ENCODE results near the gene MEN1.

MEN1 gene

DNA sequence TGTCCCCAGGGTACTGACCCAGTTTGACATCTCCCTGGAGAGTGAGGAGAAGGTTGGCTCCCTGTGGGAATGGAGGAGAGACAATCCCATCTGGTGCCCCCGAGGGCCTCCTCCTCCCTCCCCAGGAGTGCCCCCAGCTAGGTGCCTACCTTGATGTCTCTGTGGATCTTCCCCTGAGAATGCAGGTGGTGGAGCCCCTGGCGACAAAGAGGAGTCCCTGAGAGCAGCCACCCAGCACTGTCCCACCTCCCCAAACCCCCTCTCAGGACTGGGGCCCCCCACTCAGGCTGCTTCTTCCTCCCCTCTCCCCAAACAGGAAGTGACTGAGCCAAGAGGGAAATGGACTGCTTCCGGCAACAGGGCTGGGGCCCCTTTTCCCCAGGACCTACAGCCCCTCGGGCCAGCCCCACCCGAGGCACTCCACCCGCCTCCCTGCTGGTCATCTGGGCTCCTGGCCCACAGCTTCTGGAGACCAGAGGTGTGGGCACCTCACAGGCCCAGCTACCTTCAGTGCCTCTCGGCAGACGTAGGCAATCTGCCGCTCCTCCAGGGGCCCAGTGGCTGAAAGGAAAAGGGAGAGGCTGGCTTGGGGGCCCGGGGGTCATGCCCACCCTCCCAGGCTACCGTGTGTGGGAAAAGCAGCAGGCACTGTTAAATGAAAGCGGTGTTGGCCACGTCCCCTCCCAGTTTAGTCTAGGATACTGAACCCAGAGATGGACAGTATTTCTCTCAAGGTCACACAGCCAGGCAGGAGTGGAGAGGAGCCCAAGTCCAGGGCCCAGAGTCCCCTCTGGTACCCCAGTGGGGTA is 8.6 kb downstream of the MEN1 start:
- peak; percentile 36 for DNase-seq

DNA sequence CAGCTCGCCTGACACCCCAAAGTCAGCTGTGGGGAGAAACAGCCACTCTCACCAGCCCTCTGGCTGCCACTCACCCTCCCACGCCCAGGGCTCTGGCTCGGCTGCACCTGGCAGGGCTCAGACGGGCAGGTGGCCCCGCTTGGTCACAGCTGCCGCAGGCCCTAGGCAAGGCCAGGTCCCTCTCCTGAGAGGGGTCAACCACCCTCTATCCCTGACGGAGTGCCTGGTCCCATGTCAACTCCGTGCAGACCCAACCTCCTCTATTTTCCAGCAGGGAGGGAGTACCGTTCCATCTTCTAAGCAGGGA is 9.2 kb downstream of the MEN1 start:
- no peak for DNase-seq

DNA sequence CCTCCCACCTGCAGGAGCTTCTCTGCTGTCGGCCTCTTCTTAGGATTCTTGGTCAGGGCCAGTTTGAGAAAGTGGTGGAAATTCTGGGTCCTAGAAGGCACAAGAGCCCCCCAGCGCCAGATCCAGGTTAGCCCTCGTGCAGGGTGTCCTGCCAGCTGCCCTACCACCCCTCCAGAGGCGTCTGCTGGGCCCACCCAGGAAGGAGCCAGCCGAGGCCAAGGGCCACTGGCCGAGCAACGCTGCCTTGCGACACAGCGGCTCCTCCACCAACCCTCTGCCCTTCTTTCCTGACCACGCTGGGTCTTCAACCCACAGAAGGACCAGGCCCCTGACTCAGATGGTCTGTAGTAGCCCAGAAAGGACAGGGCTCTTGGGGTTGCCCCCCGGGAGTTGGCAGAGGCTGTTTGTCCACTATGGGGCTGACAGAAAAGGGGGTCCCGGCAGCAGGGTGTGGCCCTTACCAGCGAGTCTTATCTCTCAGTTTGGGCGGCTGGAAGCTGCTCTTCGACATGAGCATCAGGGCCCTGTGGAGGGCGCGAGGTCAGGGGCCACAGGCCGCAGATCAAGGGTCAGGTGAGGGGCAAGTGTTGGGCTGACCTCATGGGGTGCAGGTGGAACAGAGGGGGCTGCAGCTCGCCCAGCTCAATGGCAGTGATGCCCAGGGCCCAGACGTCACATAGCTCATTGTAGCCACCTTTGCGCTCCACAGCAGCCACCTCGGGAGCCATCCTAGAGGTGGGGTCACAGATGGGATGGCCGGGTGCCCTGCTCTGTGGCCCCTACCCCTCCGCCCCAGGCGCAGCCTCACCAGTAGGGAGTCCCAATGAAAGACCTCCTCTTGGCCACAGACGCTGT is 9.8 kb downstream of the MEN1 start:
- no peak for DNase-seq

DNA sequence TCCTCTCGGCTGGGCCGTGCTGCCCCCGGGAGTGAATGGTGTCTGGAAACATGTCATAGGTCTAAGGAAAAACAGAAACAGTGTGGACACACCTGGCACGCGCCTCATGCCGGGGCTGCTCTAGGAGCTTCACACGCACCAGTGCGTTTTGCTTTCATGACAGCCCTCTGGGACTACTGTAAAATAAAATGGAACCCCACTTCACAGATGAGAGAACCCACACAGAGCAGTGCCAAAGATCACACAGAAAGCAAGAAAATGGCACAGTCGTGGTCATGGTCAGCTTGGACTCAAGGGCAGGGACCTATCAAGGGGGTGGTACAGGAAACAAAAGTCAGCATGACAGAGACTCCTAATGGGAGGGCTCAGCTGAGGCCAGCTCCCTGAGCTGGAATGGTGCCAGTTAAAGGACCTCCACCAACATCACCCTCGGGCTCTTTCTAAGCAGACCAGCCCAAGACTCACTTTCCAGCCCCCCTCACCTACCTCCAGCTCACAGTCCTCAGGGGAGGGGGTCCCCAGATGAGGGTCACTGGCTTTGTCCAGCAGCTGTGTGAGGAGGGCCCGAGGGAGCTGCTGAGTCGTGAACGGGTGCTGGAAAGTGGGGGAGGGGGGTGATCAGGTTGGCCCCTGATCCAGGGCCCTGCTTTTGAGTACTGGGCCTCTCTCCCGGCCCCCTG is 10.6 kb downstream of the MEN1 start:
- peak; percentile 42 for DNase-seq

DNA sequence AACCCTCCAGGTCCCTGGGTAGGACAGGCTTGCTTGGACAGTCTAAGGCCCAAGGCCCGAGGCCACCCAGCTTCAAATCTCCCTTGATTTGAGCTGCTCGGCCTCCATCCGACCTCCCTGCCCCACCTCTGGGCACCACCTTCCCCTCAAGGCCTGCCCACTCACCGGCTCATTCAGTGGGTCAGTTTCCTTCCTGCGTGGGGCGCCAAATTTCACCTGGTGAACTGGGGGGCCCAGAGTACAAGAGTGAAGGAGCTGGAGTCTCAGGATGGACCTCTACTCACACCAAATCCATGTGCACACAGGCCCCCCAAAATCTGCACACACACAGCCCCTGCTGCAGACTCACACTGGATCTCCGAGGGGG is 11.1 kb downstream of the MEN1 start:
- DNase-seq = no peak

DNA sequence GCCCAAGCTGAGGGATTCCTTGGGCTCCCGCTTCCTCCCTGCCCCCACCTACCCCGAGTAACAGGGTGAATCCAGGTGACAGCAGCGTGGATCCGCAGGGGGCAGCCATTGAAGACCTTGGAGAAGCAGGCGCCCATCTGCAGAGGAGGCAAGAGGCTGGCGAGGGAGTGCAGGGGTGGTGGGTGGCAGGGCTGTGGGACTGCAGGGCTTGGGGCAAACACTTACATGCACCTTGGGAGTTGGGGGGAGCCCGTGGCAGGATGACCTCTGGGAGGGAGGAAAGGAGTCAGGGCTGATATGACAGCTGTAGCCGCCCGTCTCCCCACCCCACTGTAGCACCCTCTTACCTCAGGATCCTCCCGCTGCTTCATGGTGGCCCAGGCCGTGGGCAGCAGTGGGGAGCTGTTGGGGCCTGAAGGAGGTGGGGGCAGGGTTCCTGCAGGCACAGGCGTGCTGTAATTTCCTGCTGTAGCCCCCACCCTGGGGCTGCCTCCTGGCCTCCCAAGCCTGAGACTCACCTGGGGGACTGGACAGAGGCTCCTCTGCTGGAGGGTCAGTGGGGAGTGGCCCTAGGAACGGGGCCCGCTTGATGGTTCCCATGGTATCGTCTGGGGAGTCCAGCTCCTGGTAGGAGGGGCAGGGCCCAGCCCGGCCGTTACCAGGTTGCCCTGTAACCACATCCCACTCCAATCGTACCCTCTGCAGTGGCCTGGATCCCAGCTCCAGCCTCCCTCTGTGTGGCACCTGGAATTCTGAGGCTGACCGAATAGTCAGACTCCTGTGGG is 13.4 kb downstream of the MEN1 start:
- no peak for DNase-seq

DNA sequence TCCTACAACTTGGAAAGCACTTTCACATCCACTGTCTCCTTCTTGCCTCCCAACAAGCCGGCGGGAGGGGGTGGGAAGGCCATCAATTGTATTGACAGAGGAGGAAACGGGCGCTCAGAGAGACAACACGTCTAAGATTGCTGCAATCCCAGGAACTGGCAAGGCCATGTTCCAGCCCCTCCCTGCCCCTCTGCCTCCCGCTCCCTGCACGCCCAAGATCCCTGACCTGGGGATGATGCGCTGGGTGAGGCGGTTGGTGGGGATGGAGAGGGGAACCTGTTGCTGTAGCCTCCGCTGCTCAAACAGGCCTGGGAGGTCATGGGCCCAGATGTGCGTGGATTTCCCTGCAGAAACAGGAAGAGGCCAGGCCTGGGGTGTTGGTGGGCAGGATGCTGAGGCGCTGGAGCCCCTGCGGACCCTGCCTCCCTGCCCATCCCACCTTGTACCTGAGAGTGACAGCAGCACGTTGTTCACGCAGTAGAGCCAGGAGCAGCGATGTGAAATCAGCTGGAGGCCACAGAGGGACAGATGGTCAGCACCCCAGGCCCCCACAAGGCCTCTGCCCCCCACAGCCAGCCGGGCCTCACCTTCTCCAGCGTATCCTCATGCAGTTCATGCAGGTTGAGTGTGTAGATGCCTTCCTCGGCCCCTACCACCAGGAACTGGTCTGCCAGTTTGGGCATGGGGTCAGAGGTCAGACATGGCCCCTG is 14.1 kb downstream of the MEN1 start:
- DNase-seq = no peak

DNA sequence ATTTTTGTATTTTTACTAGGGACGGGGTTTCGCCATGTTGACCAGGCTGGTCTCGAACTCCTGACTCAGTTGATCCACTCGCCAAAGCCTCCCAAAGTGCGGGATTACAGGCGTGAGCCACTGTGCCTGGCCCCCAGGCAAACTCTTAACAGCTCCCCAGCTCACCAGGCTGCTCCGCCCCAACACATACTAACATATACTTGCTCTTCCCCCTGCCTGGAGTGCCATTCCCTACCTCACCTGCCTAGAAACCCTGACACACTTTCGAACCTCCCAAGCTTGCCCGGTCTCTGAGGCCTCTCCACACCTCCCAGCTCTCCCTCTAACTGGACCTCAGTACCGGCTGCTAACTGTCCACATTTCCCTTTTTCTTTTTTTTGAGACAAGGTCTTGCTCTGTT is 15.8 kb downstream of the MEN1 start:
- DNase-seq = no peak

DNA sequence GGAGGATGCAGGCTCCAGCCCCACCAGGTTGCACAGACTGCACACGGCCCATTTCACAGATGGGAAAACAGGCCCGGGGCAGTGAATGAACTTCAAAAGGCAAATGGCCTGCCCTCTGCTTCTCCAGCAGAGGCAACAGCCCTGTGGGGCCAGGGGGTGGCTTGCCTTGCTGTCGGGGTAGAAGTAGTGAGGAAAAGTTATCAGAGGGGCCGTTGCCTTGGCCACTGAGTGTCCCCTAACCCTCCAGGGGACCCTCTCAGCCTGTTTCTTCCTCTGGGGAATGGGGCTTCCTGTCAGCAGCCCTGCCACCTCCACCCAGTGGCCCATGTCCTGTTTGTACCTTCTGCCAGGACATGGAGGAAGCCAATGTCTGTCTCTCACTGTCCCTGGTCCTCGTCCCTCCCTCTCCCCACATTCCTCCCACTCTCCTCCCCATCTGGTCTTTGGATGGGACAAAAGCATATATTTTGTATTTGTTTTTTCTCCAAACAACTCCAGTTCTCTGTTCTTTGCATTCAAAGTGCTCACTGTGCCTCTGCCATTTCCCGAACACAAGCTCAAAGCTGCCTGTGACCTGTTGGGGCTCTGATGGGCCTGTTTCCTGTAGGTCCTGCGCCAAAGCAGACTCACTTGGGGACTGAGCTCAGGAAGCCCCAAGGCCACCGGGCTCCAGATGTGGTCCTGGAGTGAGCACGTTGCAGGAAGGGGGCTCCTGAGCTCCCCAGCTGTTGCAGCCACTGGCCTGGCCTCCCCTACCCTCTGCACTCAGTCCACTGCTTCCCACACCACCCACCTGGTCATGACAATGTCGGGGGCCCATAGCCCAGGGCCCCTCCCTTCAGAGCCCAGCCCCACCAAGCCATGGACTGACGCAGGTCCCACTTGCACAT is 16.8 kb downstream of the MEN1 start:
- no peak for DNase-seq

DNA sequence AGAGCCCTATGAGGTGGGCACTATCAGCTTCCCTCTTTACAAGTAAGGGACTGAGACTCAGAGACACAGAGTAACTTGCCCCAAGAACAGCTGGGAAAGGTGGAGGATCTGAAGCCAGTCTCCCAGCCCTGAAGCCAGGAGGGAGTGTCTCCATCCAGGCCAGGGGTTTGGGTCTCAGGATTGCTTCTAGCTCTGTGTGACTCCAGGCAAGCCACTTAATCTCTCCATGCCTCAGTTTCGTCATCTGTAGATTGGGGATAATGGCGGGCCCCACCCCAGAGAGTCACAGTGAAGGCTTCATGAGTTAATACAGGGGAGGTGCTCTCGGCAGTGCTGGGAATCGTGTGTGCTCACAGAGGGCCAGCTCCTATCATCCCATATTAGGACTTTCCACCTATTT is 17.9 kb downstream of the MEN1 start:
- DNase-seq = no peak

DNA sequence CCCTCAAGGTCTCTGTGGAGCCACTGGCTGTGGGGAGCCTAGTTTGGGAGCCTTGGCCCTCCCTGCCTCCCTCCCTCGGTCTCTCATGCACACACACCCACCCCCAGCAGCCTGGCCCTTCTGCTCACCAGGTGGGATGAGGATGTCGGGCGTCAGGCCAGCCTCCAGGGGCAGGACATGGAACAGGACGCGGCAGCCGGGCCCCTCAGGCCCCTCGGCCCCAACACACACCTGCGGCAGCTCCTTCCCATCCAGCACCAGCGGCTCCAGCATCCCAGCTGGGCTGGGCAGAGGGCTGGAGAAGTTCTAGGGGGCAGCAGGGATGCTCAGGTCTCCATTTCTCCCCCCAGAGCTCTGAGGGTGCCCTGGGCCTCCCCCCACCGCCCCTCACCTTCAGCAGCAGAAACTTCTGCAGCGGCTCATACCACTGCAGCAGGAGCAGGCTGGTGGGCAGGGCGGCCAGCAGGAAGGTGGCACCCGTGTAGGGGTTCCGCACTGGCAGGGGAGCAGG is 18.5 kb downstream of the MEN1 start:
- DNase-seq = no peak

DNA sequence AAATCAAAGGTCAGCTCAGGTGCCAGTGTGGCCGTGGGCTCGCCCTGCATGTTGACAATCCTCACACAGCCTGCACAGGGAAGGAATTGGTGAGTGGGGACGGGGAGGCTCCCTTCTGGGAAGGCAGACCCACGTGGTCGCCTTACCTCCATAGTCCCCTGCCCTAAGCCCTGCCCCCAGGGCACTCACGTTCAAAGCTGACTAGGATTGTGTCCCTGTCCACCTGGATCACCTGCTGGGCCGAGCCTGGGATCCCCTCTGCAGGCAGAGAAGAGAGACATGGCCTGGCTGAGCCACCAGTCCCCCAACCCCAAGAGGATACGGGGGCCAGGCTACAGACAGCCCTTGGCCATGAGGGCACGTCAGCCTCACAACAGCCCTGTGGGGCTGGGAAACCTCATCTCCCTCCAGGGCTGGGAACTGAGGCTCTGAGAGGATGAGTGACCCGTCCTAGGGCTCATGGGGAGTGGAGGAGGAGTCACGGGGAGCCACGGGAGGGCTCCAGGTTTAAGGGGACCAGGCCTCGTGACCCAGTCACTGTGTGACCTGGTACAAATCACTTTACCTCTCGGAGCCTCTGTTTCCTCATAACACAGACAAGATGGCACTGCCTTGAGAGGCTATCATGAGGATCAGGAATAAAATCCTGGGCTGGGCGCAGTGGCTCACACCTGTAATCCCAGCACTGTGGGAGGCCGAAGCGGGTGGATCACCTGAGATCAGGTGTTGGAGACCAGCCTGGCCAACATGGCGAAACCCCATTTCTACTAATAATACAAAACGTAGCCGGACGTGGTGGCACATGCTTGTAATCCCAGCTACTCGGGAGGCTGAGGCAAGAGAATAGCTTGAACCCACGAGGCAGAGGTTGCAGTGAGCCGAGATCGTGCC is 19.9 kb downstream of the MEN1 start:
- no peak for DNase-seq

DNA sequence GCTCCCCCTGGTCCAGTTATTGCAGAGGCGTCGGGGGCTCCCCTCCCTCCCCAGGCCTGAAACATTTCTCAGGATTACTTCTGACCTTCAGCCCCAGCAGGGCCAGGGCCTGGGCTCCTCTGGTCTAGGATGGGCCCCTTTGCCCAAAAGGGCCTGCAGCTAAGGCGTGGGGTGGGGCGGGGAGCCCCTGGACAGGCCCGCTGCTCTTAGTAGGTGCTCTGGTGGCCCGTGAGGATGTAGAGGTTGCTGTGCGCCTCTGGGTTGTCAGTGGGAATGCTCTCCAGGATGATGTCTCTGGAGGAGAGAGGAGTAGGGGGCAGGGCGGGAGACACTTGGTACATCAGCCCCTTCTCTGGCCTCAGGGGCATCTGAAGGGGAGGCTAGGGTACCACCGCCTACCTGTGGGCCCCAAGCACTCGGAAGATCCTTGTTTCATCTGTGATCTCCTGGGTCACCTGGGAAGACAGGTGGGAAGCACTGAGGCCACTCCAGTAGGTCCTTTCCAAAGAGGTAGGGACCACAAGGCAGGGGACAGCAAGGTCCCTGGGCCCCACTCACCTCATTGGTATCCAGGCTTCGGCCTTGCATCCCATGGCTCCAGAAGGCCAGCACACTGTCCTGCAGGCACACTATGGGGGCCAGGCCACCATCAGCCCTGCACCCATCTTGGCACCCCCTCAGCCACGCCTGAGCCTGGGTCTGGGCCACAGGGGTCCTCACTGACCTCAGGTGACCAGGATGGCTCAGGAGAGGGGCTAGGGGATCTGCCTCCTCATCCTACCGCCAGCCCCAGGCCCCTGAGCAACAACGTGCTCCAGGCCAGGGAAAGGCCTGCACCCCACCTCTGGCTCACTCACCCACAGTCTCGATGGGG is 20.8 kb downstream of the MEN1 start:
- DNase-seq = no peak

DNA sequence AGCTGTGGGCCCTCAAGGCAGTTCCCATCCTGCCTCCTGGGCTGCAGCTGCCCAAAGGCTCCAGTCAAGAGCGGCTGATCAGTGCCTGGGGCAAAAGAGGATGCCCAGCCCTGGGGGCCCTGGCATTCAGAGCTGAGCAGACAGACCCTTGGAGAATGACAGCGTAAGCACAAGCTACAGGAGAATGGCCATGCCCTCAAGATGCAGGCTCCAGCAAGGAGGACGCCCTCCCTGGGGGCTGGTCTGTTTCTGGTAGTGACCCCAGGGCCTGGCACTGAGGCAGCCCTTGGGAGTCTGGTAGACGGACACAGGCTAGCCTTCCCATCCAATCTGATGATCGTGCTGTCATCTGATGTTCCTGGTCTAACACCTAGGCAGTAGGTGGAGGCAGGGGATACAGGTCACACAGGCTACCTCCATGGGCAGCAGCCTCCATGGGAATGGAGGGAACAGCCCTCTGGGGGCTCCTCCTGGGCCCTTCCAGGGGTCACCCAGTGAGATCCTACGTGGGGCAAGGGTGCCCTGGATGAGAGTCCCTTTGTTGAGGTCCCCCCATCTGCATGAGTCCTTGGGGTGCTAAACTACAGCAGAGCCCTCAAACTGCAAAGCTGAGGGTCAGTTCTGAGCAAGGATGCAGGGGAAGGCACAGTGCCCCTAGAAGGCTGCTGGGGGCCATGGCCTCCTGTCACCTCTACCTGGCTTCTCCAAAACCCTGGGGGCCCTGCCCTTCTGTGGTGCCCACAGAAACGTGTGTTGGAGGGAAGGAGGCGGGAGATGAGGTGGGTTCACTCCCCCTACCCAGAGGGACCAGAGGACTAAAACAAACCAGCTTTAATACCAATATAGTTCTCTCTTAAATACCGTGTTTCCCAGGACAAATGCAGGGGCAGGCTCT is 21.8 kb downstream of the MEN1 start:
- no peak for DNase-seq

DNA sequence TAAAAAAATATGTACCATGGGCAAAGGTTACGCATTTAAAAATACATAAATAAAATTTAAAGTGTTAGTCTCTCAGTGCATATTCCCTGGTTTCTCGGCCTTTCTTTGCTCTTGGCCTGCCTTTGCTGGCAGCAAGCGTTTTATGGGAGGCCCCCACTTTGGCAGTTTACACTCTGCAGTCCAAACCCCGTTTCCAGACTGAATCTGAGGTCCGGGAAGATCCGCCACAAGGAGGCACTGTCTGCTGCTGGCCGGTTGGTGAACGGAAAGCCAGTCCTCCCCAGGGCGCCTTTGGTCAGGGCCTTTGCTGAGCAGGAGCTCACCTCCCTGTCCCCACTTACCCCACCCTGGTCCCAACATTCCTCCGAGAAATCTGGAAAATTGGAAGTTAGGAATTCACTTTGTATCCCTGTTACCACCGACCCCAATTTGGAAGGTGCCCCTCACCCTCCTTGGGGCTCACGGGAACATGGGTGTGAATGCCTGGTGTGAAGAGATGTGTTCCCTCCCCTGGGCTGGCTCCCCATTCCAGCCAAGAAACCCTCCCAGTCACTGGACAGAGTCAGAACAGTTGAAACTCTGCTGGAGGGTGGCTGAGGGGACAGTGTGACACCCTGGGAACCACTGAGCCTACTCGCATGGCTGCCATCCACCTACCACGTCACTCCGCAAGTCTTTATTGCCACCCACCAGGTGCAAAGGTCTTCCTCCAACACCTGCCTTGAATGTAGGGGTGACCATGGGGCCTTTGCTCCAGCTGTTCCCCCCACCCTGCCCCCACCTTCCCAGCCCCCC is 22.6 kb downstream of the MEN1 start:
- no peak for DNase-seq

DNA sequence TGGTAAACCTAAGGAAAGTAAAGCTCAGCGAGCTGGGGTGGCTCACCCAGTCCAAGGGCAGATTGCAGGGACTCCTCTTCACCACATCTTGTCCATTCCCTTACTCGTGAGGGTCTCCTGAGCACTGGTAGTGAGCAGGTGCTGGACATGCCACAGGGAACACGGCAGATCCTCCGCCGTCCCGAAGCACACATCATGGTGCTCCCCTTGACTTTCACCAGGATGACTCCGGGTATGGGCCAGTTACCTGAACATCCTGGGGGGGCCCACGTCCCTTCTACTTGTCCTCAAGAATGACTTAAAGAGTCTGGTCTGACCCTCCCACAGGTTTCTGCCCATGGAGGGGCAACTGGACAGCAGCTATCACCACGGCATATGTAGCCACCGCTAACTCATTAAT is 24.0 kb downstream of the MEN1 start:
- DNase-seq = no peak
